GOT3 (cell line): ENCODE data around the gene KHDC1L.
"Not testable (repeated sequence)": the region's sequence is repeated elsewhere in the genome, so short reads cannot be mapped to it uniquely, and the experiment has no call there.

ENCODE experiments used
- DNase-seq: peaks from one replicate; lab custom pipeline; 2025; ENCODE audit warnings: mixed read lengths; lab: John Stamatoyannopoulos, UW

Gene KHDC1L

DNA sequence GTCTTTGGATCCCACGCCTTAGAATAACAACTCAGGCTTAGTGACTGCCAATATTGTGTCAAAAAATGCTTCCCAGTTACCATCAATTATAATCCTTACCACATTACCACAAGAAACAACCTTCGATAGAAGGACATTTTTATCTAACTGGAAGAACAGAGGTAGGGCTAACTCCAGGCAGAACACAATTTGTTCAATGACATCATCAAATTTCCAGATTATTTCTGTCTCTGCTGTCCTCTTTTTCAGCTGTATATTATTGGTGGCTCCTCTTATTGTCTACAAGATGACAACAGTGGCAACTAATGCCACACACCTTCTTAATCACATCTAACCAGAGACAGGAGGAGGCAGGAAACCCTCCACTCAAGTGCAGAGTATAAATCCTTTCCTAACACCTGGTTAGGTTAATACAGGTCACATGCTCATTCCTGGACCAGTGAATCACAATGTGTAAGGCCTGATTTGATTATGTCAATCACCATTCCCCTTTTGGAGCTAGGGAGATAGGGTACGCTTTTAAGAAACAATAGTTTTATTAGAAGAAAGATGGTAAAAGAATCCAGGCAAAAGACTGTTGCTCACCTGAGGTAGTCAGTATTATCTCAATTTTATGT, 18.0 kb downstream of the KHDC1L start:
- DNase-seq = no peak

DNA sequence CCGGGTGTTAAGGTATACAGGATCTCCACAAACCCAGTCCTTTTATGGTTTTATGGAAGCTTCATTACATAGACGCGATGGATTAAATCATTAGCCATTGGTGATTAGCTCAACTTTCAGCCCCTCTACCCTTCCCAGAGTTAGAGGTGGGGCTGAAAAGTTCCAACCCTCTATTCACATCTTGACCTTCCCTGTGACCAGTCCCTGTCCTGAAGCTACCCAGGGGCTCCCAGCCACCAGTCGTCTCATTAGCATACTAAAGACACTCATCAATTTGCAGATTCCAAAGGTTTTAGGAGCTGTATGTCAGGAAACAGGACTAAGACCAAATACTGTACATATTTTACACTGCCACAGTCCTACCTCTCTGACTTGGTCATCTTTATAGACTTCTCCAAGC, 21.0 kb downstream of the KHDC1L start:
- DNase-seq = no peak

DNA sequence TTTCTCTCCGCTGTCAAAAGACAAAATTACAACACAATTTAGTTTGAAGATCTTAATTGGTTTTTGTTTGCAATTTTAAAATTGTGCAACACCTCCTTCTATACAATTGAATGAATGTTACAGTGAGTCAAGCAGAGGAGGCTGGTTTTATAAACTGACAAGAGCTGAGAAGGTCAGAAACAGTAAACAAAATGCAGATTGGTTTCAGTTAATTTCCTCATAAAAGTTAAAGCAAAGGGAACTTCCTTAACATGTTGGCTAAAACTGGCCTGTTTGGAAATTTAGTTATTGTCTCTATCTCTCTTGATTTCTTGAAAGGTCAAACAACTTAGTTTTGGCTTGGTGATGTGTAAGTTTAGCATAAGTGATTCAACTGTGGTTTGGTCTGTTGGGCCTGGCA, 22.2 kb downstream of the KHDC1L start:
- DNase-seq = no peak

DNA sequence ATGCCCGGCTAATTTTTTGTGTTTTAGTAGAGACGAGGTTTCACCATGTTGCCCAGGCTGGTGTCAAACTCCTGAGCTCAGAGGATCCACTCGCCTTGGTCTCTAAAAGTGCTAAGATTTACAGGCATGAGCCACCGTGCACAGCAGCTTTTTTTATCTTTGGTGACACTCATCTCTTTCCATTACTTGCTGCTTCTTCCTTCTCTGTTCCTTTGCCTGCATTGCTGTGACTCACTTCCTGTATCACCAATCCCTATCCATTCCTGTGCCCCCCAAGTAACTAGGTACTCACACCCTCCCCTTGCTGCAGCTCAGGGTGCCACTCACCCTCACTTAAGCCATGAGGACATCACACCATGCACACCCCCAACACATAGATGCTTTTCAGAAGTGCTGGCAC, 24.6 kb downstream of the KHDC1L start:
- no peak for DNase-seq

DNA sequence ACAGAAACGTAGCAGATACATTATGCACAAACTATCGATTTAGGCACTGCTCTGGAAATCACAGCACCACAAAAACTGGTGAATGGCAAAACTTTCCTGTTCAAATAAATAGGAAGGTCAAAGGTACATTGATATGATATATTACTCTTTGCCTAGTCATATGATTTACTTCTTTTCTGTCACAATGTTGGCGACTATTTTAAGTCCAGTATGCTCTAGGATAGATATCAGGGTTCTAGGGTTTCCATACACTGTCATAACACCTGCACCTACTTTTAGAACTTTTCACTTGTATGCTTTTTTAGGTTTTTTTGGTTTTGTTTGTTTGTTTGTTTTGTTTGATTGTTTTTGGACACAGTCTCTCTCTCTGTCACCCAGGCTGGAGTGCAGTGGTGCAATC, 25.0 kb downstream of the KHDC1L start:
- DNase-seq = no peak

DNA sequence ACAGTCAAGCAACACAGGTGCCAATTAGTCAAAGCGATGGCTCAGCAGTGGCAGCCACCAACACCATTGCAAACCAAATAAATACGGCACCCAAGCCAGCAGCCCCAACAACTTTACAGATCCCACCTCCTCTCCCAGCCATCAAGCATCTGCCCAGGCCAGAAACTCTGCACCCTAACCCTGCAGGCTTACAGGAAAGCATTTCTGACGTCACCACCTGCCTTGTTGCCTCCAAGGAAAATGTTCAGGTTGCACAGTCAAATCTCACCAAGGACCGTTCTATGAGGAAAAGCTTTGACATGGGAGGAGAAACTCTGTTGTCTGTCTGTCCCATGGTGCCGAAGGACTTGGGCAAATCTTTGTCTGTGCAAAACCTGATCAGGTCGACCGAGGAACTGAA, 30.6 kb downstream of the KHDC1L start:
- DNase-seq = no peak

DNA sequence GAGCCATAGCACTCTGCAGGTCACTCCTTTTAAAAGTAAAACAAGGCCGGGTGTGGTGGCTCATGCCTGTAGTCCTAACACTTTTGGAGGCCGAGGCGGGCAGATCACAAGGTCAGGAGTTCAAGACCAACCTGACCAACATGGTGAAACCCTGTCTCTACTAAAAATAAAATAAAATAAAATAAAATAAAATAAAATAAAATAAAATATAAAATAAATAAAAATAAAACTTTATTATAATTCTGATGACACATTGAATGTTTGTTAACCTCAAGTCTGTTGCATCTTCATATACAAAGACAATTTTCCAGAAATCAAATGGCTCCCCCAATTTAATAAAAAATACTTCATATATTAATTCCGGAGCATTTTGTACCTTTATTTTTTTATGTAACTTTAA, 32.0 kb downstream of the KHDC1L start:
- not testable (repeated sequence) for DNase-seq

DNA sequence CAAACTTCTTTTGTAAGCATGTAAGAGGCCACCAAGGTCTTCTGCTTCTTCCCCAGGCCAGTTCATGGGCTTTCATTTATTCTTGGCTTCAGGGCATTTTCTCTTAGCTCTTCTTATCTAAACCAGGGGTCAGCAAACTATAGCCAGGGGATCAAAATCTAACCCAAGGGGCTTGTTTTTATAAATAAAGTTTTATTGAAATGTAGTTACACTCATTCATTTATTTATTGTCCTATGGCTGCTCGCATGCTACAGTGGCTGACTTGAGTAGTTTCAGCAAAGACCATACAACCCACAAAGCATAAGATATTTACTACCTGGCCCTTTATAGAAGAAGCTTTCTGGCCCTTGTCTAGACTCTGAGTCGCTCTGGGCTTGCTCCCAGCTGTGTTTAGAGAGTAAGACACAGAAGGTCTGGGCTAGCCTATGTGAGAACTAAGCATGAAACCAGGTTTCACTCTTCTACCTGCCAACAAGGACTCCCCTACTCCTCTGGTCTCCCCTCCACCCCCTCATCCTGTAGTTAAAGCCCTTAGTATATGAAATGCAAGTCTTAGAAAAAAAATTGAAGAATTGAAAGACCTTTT, 43.2 kb downstream of the KHDC1L start:
- DNase-seq = no peak

DNA sequence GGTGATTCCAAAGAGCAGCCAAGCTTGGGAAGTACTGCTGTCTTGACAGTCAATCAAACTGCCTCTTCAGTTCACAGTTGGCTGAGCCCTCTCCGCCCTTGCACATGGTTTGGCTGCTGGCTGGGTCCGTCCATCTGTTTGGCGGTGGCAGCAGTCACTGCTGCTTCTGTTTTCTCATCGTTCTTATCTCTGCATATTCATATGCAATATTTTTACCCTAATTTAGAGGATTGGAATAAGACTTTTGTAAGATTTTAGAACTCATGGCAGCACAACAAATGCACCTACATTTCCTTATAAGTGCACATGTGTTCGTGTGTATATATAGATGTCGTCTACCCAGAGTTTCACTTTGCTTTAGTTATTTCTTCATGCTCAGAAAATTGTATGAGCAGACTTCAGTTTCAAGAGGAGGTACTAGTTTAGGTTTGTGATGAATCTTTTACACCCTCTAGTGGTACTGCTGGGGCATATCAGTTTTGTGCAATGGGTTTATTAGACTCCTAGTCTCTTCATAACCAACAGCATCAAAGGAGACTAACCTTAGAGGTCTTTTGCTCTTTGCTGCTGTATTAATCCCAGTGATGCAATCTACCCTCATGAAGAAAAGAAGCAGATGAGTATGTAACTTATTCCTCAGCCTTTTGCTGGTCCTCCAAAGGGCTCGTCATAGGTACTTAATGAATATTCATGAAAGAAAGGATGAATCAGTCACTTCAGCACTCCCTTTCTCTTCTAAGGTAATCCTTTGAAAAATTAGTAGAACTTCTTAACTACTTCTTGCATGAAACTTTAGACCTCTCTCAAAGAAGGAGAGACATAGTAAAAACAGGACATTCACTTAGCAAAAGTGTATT, 44.3 kb downstream of the KHDC1L start:
- no peak for DNase-seq

DNA sequence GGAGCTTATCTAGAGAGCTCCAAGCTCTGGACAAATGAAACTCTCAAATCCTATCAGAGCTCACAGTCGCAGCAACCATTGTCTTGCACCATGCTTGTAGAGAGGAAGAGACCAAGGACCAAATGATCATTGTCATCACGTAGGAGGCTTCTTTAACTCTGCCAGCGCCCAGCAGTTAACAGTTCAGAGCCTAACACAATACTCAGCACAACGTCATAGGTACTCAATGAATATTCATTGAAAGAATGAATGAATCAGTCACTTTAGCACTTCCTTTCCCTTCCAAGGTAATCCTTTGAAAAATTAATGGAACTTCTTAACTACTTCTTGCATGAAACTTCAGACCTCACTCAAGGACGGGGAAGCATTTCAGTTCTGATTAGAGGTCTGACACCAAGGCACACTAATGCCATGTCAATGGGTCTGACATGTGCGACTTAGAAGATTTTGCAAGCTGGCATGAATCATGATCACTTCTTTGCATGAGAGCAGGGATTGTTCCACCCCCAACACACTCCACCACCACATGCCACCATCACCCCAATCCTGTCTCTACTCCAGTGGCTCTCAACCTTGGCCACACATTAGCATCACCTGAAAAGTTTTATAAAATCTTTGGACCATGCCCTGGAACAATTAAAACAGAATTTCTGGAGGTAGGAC, 45.1 kb downstream of the KHDC1L start:
- DNase-seq = no peak

DNA sequence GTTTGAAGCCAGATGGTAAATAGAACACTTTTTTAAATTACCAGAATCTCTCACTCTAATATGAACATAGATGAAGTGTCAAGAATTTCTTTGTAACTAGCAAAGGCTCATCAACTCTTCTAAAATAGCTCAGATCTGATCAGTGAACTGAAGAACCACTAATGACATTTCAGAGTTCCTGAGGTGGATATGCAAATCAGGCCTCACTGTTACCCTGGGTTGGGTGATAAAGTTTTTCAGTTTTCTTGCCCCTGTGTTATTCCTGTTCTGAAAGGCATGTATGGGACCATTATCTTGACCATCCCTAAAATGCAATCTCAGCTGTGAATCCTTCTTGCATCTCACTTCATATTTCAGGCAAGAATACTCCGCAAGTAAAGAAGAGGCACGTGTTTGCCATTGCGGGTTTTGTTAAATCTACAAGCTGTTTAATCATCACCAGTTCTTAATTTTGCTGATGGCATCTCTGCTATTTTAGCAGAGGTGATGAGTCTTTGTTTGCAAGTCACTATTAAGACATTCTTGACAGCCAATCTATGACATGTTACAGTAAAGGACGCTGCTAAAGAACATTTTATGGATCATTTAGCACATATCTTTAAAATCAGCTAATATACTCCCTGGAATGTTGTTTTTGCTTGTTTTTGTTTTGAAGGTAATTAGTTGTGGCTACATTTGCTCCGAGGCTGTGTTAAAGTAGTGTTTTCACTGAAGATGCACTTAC, 47.9 kb downstream of the KHDC1L start:
- DNase-seq = no peak

DNA sequence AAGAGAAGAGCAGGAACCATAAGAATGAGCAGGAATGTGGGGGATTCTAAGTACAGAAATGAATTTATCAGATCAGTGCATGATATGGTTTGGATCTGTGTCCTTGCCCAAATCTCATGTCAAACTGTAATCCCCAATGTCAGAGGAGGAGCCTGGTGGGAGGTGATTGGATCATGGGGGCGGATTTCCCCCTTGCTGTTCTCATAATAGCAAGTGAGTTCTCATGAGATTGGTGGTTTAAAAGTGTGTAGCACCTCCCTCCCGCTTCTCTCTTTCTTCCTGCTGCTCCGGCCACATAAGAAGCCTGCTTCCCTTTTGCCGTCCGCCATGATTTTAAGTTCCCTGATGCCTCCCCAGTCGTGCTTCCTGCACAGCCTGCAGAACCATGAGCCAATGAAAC, 49.2 kb downstream of the KHDC1L start:
- no peak for DNase-seq

DNA sequence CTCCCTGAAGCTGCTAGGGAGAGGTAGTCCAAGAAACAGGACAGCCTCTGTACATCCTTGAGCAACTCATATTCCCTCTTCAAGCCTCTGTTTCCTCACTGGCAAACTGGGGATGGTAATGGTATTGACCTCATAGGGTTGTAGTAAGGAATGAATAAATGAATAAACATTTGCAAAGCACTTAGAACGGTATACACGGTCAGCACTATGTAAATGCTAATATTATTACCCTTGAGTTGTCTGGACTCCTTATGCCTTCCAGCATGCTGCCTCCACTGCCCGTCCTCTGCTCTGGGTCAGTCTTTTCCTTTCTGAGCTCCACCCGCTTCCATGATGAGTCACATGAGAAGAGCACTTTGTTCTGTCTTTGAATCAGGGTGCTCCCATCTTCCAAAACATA, 50.6 kb downstream of the KHDC1L start:
- no peak for DNase-seq
